OCI-LY1 (cell line): ENCODE data around the gene ANO8.

Experiments
- CTCF ChIP-seq: fragments of 200-600 bp; sonication (generic), shearing (Covaris generic); IDR thresholded peaks from 2 replicates; pipeline ENCODE4 v1.5.1; 2017; ENCODE audit warnings: mild to moderate bottlenecking, antibody characterized with exemption, low read length, moderate library complexity, mixed read lengths
- EZH2 ChIP-seq: fragments of 200-600 bp; sonication (generic), shearing (Covaris generic); IDR thresholded peaks from 2 replicates; pipeline ENCODE4 v1.8.0; 2017; ENCODE audit warnings: borderline replicate concordance, mixed run types, mild to moderate bottlenecking, antibody characterized with exemption, low read length, moderate library complexity, mixed read lengths

- TF ChIP-seq EZH2 = no peak
- no peak for TF ChIP-seq CTCF
Measured at GRCh38 chr19:17338433-17339078, 3.9 kb upstream of the ANO8 start.
